H1 (cell line): ENCODE results near the gene CBX2. TPM values are rescaled to one million over a fixed set of nuclear protein-coding genes. Genes with fewer than 3 reads are reported as not detected.

Source experiments
- CHD2 ChIP-seq: IDR thresholded peaks from 2 replicates; pipeline ENCODE4 v1.6.1; 2012; ENCODE audit warnings: low read length, improper control_type of control experiment
- HDAC2 ChIP-seq, 2 experiments: fragments of 300-600 bp in 1 of 2; sonication (generic) in 1 of 2; IDR thresholded peaks; 2 replicates each; pipeline ENCODE4 v1.6.1; 2011 to 2012; ENCODE audit warnings: low read depth in 2 of 2, low read length in 2 of 2, mild to moderate bottlenecking in 2 of 2, moderate library complexity in 2 of 2, borderline replicate concordance in 1 of 2, inconsistent platforms in 1 of 2
- SAP30 ChIP-seq: fragments of 300-600 bp; sonication (generic); IDR thresholded peaks from 2 replicates; pipeline ENCODE4 v1.7.1; 2012; ENCODE audit warnings: low read length, moderate library complexity, mild to moderate bottlenecking, inconsistent platforms; ENCODE audit not compliant: insufficient read depth, insufficient replicate concordance
- polyA plus RNA-seq, 7 experiments: library from polyadenylated mRNA; depleted of rRNA in 3 of 7; stranded (reverse) in 5 of 7; unstranded in 2 of 7; fragments of >200 nt in 5 of 7; fragments of 200-250 nt in 2 of 7; gene quantifications; 1 replicate in 5 of 7; 2 replicates in 1 of 7; 4 replicates in 1 of 7; pipeline versions ENCODE4 v1.2.1 to v1.2.3, GENCODE V29; 2011 to 2013; ENCODE audit warnings: missing spikeins in 2 of 7, mixed read lengths in 2 of 7
- total RNA-seq: library from RNA; stranded (reverse); fragmentation: NEBNext Ultra II Directional; extraction: Animal tissue kit (Norgen Biotek cat#: 25700); gene quantifications from 2 replicates; pipeline ENCODE4 v1.2.1, GENCODE V29; 2021

The CBX2 gene
- total and polyA plus RNA-seq, 2 of the 8 experiments (the other 6 are each of a cell fraction or from before 2014, with no cell fraction given) = 64.3 to 83.9 TPM

- TF ChIP-seq HDAC2 (IDR thresholded peaks at IDR 0.05; ENCODE audit: borderline replicate concordance in 1 of 2, low read depth in 2 of 2, low read length in 2 of 2) (0 out of 4 replicates have a peak, but pooled peaks of 1 of the 2 experiments have one; percentile 40), SAP30 (no peak), CHD2 (no peak)
These were observed 24.9 kb downstream of the CBX2 start (continued) for GRCh38 chr17:79802736-79803420.
